NB4 (cell line): ENCODE measurements around the gene QRSL1.

Source experiments
- CTCF ChIP-seq: IDR thresholded peaks from one replicate; pipeline ENCODE4 v1.5.1; 2012; ENCODE audit warnings: low read depth, low read length
- MAX ChIP-seq: IDR thresholded peaks from 2 replicates; pipeline ENCODE4 v1.6.1; 2011; ENCODE audit warnings: low read depth, low read length
- MYC ChIP-seq: IDR thresholded peaks from 2 replicates; pipeline ENCODE4 v1.6.1; 2011; ENCODE audit warnings: low read depth, low read length
- POLR2A ChIP-seq: IDR thresholded peaks from 2 replicates; pipeline ENCODE4 v1.6.1; 2011; ENCODE audit warnings: mild to moderate bottlenecking; ENCODE audit not compliant: insufficient read length; ENCODE audit errors: extremely low read depth

GRCh38 chr6:106666282-106667021, 37.1 kb downstream of the QRSL1 start:
- no peak for TF ChIP-seq CTCF
- no peak for TF ChIP-seq POLR2A
- no peak for TF ChIP-seq MAX
- no peak for TF ChIP-seq MYC
